Testis (tissue), 2 donors: ENCODE measurements around the gene PRKCI.

Source experiments
- CTCF ChIP-seq, 3 experiments: fragments of 450-650 bp in 2 of 3; fragments of 200-600 bp in 1 of 3; sonication (generic) in 1 of 3; IDR thresholded peaks; one replicate each; pipeline ENCODE4 v1.5.1; 2016 to 2019; ENCODE audit warnings: antibody characterized with exemption in 3 of 3, mild to moderate bottlenecking in 2 of 3, moderate library complexity in 1 of 3
- POLR2A ChIP-seq: fragments of 450-650 bp; IDR thresholded peaks from one replicate; pipeline ENCODE4 v1.6.1; 2017; ENCODE audit warnings: antibody characterized with exemption, mild to moderate bottlenecking, moderate library complexity

- TF ChIP-seq CTCF (IDR thresholded peaks at IDR 0.05) (no peak), POLR2A (no peak)
Measured at GRCh38 chr3:170337420-170337819, 115.2 kb downstream of the PRKCI start.
